IMR-90 (cell line): Measurements from ENCODE around the gene UBL5. TPM values are rescaled to one million over a fixed set of nuclear protein-coding genes. Genes with fewer than 3 reads are reported as not detected.

Experiments
- ATAC-seq: fragments of 200-7000 bp; cut with Tn5 transposase; 2 replicates; pipeline ENCODE4 v1.9.1; 2020; ENCODE audit warnings: low read depth, mild to moderate bottlenecking, moderate library complexity
- BruUV-seq: library from RNA; stranded (reverse); fragments of 400-500 nt; replicated peaks from 2 replicates; lab custom pipeline; 2021; lab: Mats Ljungman, UMichigan
- CTCF ChIA-PET: fragments of 300-600 bp; formaldehyde crosslinking; extraction: SDS; loops from one replicate; lab custom pipeline; 2021; ENCODE audit warnings: antibody characterized with exemption; lab: Yijun Ruan, JAX
- POLR2A ChIA-PET: fragments of 300-600 bp; sonication (Branson Sonifier 250); formaldehyde crosslinking; loops from one replicate; lab custom pipeline; 2022; ENCODE audit warnings: antibody characterized with exemption; ENCODE audit not compliant: unreplicated experiment; lab: Charles Lee
- DNase-seq: peaks from one replicate; pipeline ENCODE4 v3.0.0; 2013
- H2AFZ ChIP-seq: replicated peaks from 2 replicates; pipeline ENCODE3; 2013; ENCODE audit warnings: low read length, mild to moderate bottlenecking; ENCODE audit not compliant: poor library complexity
- H2AK5ac ChIP-seq: 2 replicates; pipeline ENCODE4 v1.6.1; 2013; ENCODE audit warnings: low read depth, low read length, inconsistent platforms
- H2AK9ac ChIP-seq: replicated peaks from 2 replicates; pipeline ENCODE3; 2013; ENCODE audit warnings: mild to moderate bottlenecking, low read depth, low read length, moderate library complexity; ENCODE audit not compliant: poor library complexity
- H2BK120ac ChIP-seq: 2 replicates; pipeline ENCODE4 v1.6.1; 2013; ENCODE audit warnings: low read depth, low read length, inconsistent platforms
- H2BK15ac ChIP-seq: 3 replicates; pipeline ENCODE4 v1.6.1; 2013; ENCODE audit warnings: low read depth, low read length, inconsistent platforms
- H2BK20ac ChIP-seq: 2 replicates; pipeline ENCODE4 v1.6.1; 2013; ENCODE audit warnings: low read depth, mild to moderate bottlenecking, inconsistent platforms, low read length, moderate library complexity
- H2BK5ac ChIP-seq: 2 replicates; pipeline ENCODE4 v1.6.1; 2013; ENCODE audit warnings: mild to moderate bottlenecking, low read depth, low read length, inconsistent platforms; ENCODE audit not compliant: poor library complexity, severe bottlenecking
- H3K14ac ChIP-seq: replicated peaks from 2 replicates; pipeline ENCODE4 v1.6.1; 2013; ENCODE audit warnings: low read depth, low read length, inconsistent platforms
- H3K18ac ChIP-seq: 2 replicates; pipeline ENCODE4 v1.6.1; 2013; ENCODE audit warnings: low read depth, low read length, control low read depth
- H3K23ac ChIP-seq: 2 replicates; pipeline ENCODE4 v1.6.1; 2013; ENCODE audit warnings: low read depth, low read length, inconsistent platforms
- H3K27ac ChIP-seq: 2 replicates; pipeline ENCODE4 v1.5.1; 2013; ENCODE audit warnings: mild to moderate bottlenecking, control low read depth, low read length; ENCODE audit not compliant: insufficient read depth
- H3K27me3 ChIP-seq: 2 replicates; pipeline ENCODE4 v1.6.1; 2013; ENCODE audit warnings: low read length; ENCODE audit not compliant: control insufficient read depth, insufficient read depth
- H3K36me3 ChIP-seq: 2 replicates; pipeline ENCODE4 v1.6.1; 2013; ENCODE audit warnings: low read length, mixed read lengths; ENCODE audit not compliant: control insufficient read depth, insufficient read depth
- H3K4ac ChIP-seq: 2 replicates; pipeline ENCODE4 v1.6.1; 2013; ENCODE audit warnings: low read depth, low read length, inconsistent platforms
- H3K4me1 ChIP-seq: 2 replicates; pipeline ENCODE4 v1.6.1; 2013; ENCODE audit warnings: low read length, mixed read lengths; ENCODE audit not compliant: control insufficient read depth, insufficient read depth
- H3K4me2 ChIP-seq: 2 replicates; pipeline ENCODE4 v1.6.1; 2013; ENCODE audit warnings: low read depth, mild to moderate bottlenecking, control low read depth, low read length, moderate library complexity
- H3K4me3 ChIP-seq: 2 replicates; pipeline ENCODE4 v1.5.1; 2013; ENCODE audit warnings: low read depth, mild to moderate bottlenecking, control low read depth, low read length, moderate library complexity; ENCODE audit not compliant: insufficient read depth
- H3K56ac ChIP-seq: 2 replicates; pipeline ENCODE4 v1.6.1; 2013; ENCODE audit warnings: low read length, inconsistent platforms; ENCODE audit not compliant: insufficient read depth; ENCODE audit errors: extremely low read depth
- H3K79me1 ChIP-seq, 2 experiments: 2 replicates each; pipeline ENCODE4 v1.6.1; 2013; ENCODE audit warnings: low read length in 2 of 2, inconsistent platforms in 1 of 2, low read depth in 1 of 2
- H3K9ac ChIP-seq: 2 replicates; pipeline ENCODE4 v1.6.1; 2013; ENCODE audit warnings: low read depth, low read length, control low read depth
- H3K9me1 ChIP-seq: 2 replicates; pipeline ENCODE4 v1.6.1; 2013; ENCODE audit warnings: low read length, inconsistent platforms; ENCODE audit not compliant: insufficient read depth
- H3K9me3 ChIP-seq: 2 replicates; pipeline ENCODE4 v1.6.1; 2013; ENCODE audit warnings: low read length; ENCODE audit not compliant: control insufficient read depth, insufficient read depth
- H4K20me1 ChIP-seq: 2 replicates; pipeline ENCODE4 v1.6.1; 2013; ENCODE audit warnings: low read length, inconsistent platforms; ENCODE audit not compliant: insufficient read depth
- H4K5ac ChIP-seq: 2 replicates; pipeline ENCODE4 v1.6.1; 2013; ENCODE audit warnings: mild to moderate bottlenecking, low read depth, low read length, control low read depth
- H4K8ac ChIP-seq, 2 experiments: 2 replicates each; pipeline ENCODE4 v1.6.1; 2013; ENCODE audit warnings: low read depth in 2 of 2, low read length in 2 of 2, control low read depth in 1 of 2, inconsistent platforms in 1 of 2
- H4K91ac ChIP-seq: 2 replicates; pipeline ENCODE4 v1.6.1; 2013; ENCODE audit warnings: low read depth, low read length, inconsistent platforms; ENCODE audit not compliant: insufficient read depth
- CEBPB ChIP-seq: IDR thresholded peaks from 2 replicates; pipeline ENCODE4 v1.6.1; 2012; ENCODE audit warnings: low read depth, low read length, improper control_type of control experiment
- CHD1 ChIP-seq: IDR thresholded peaks from 2 replicates; pipeline ENCODE4 v1.6.1; 2012; ENCODE audit warnings: low read depth, low read length, improper control_type of control experiment
- CTCF ChIP-seq: conservative IDR thresholded peaks from 2 replicates; pipeline ENCODE4 v1.5.1; 2012; ENCODE audit warnings: mild to moderate bottlenecking, low read depth, low read length, improper control_type of control experiment
- ELK1 ChIP-seq: fragments of 150-350 bp; IDR thresholded peaks from 2 replicates; pipeline ENCODE4 v1.6.1; 2016; ENCODE audit warnings: low read depth, mild to moderate bottlenecking, low read length, moderate library complexity, borderline replicate concordance
- MAFK ChIP-seq: IDR thresholded peaks from 2 replicates; pipeline ENCODE4 v1.6.1; 2012; ENCODE audit warnings: low read depth, low read length, improper control_type of control experiment
- MAZ ChIP-seq: IDR thresholded peaks from 2 replicates; pipeline ENCODE4 v1.6.1; 2012; ENCODE audit warnings: low read depth, mild to moderate bottlenecking, low read length, improper control_type of control experiment, moderate library complexity, borderline replicate concordance
- MXI1 ChIP-seq: IDR thresholded peaks from 2 replicates; pipeline ENCODE4 v1.6.1; 2012; ENCODE audit warnings: low read depth, mild to moderate bottlenecking, low read length, moderate library complexity, borderline replicate concordance
- POLR2A ChIP-seq: IDR thresholded peaks from 2 replicates; pipeline ENCODE4 v1.6.1; 2012; ENCODE audit warnings: mild to moderate bottlenecking, low read depth, low read length
- RAD21 ChIP-seq: IDR thresholded peaks from 2 replicates; pipeline ENCODE4 v1.6.1; 2012; ENCODE audit warnings: low read length, improper control_type of control experiment
- RCOR1 ChIP-seq: IDR thresholded peaks from 2 replicates; pipeline ENCODE4 v1.6.1; 2012; ENCODE audit warnings: mild to moderate bottlenecking, low read length, improper control_type of control experiment; ENCODE audit not compliant: insufficient replicate concordance
- RFX5 ChIP-seq: IDR thresholded peaks from 2 replicates; pipeline ENCODE4 v1.8.0; 2012; ENCODE audit warnings: low read depth, mild to moderate bottlenecking, low read length, moderate library complexity
- SMC3 ChIP-seq: fragments of 150-350 bp; IDR thresholded peaks from 2 replicates; pipeline ENCODE4 v1.6.1; 2016; ENCODE audit warnings: low read depth, mild to moderate bottlenecking, antibody characterized with exemption, low read length, moderate library complexity
- USF2 ChIP-seq: fragments of 150-350 bp; IDR thresholded peaks from 2 replicates; pipeline ENCODE4 v1.6.1; 2017; ENCODE audit warnings: mild to moderate bottlenecking, antibody characterized with exemption, low read length, low read depth
- dilution Hi-C: fragments of 300-500 bp; cut with HindIII; formaldehyde crosslinking; loops from one replicate; pipeline ENCODE4 v1.14.3; 2018; ENCODE audit warnings: low sequenced_read_pairs; ENCODE audit not compliant: unreplicated experiment
- in situ Hi-C: fragments of 300-500 bp; cut with MboI; formaldehyde crosslinking; loops from 3 replicates; pipeline ENCODE4 v1.14.3; 2019; ENCODE audit warnings: low sequenced_read_pairs, inconsistent platforms, mixed read lengths
- intact Hi-C: fragments of 100-400 bp; cut with micrococcal nuclease; formaldehyde crosslinking; loops from 2 replicates; pipeline ENCODE4 v1.10.0; 2022
- polyA plus RNA-seq, 3 experiments: library from polyadenylated mRNA; depleted of rRNA; stranded (reverse); fragments of >200 nt; gene quantifications; 2 replicates each; pipeline ENCODE4 v1.2.3, GENCODE V29; 2012; ENCODE audit warnings: low replicate concordance in 1 of 3
- total RNA-seq: library from RNA; depleted of rRNA; stranded (reverse); fragments of >200 nt; gene quantifications from 2 replicates; pipeline ENCODE4 v1.2.3, GENCODE V29; 2012

The UBL5 gene
- total and polyA plus RNA-seq, 2 of the 4 experiments (the other 2 are of a cell fraction): 434 to 1,091 TPM

GRCh38 chr19:9858766-9859165 is 31.0 kb downstream of the UBL5 start:
- no peak overlapping the region for H3K27ac ChIP-seq
- no peak overlapping the region for H2AK9ac ChIP-seq
- no peak overlapping the region for H3K18ac ChIP-seq
- H3K27me3 ChIP-seq: no peaks in the 10 kb centered on the region
- no peak for TF ChIP-seq SMC3
- no peak for TF ChIP-seq ELK1
- TF ChIP-seq RAD21: no peak
- no peak for TF ChIP-seq RFX5
- no peak for TF ChIP-seq CHD1
- no peak for TF ChIP-seq MAFK
- TF ChIP-seq MXI1: no peak
- no peak for TF ChIP-seq RCOR1
- TF ChIP-seq MAZ: no peak
- no peak for TF ChIP-seq POLR2A
- TF ChIP-seq CEBPB: no peak
- TF ChIP-seq CTCF: no peak
- no peak for TF ChIP-seq USF2
- H3K4me1 ChIP-seq: no peaks in the 10 kb centered on the region
- ChIA-PET POLR2A (no interaction called here), CTCF (no interaction called here)
- H3K14ac ChIP-seq: no peak overlapping the region
- dilution Hi-C loops: no loop called here
- H3K4ac ChIP-seq: no peak overlapping the region
- H3K9ac ChIP-seq: no peak overlapping the region
- ATAC-seq: no peak
- DNase-seq: no peak
- no peak overlapping the region for H2BK15ac ChIP-seq
- no peak overlapping the region for H2BK5ac ChIP-seq
- H2BK120ac ChIP-seq: no peak overlapping the region
- no peak overlapping the region for H3K23ac ChIP-seq
- no peak overlapping the region for H3K4me3 ChIP-seq
- H2AFZ ChIP-seq: no peak overlapping the region
- H3K36me3 ChIP-seq: peaks cover 5% of the 10 kb centered on the region; the same call in 1 of the 2 replicates
- no TSS peak for BruUV-seq
- H4K91ac ChIP-seq: no peak overlapping the region
- 0 out of 2 replicates have a peak, but pooled peaks cover 3% of the 10 kb centered on the region for H3K9me1 ChIP-seq
- no peaks in the 10 kb centered on the region for H4K20me1 ChIP-seq
- no peaks in the 10 kb centered on the region for H3K9me3 ChIP-seq
- no peaks in the 10 kb centered on the region for H3K79me1 ChIP-seq
- no peak overlapping the region for H3K56ac ChIP-seq
- no peak overlapping the region for H2BK20ac ChIP-seq
- H2AK5ac ChIP-seq: no peak overlapping the region
- intact Hi-C loops: no loop called here
- in situ Hi-C loops: no loop called here
- no peak overlapping the region for H3K4me2 ChIP-seq
- no peak overlapping the region for H4K8ac ChIP-seq
- H4K5ac ChIP-seq: no peak overlapping the region
